T follicular helper cell (primary cell): ENCODE results near the gene ZFC3H1.
"Not testable (repeated sequence)": the region's sequence is repeated elsewhere in the genome, so short reads cannot be mapped to it uniquely, and the experiment has no call there.

ENCODE experiments used
- DNase-seq: peaks from one replicate; pipeline ENCODE4 v3.0.0-alpha.2; 2020; ENCODE audit warnings: low read depth
- total RNA-seq, 2 experiments: gene quantifications; one replicate each; lab custom pipeline; 2026; lab: John Stamatoyannopoulos, UW

The ZFC3H1 gene
- 67.7 to 121 reads per million in 2 experiments for total RNA-seq

GRCh38 chr12:71663561-71664410, at the start of gene ZFC3H1, which contains the start of gene THAP2:
Gene ZFC3H1, minus strand, starts transcription at chr12:71663848. Its CDS starts 238 bp downstream, at chr12:71663610.
Gene THAP2, plus strand, starts transcription at chr12:71664301. Its CDS starts 209 bp downstream, at chr12:71664510.
- peak; percentile 89 for DNase-seq

GRCh38 chr12:71710276-71711125, 46.9 kb upstream of the ZFC3H1 start:
- DNase-seq = no peak

GRCh38 chr12:71708658-71709057, 45.0 kb upstream of the ZFC3H1 start:
- no peak for DNase-seq

- no peak for DNase-seq
Observed at GRCh38 chr12:71704920-71705319, 41.3 kb upstream of the ZFC3H1 start.

- DNase-seq = no peak
Observed at GRCh38 chr12:71703206-71703605, 39.6 kb upstream of the ZFC3H1 start.

GRCh38 chr12:71702590-71702989, 38.9 kb upstream of the ZFC3H1 start:
- DNase-seq = no peak

GRCh38 chr12:71702181-71702580, 38.5 kb upstream of the ZFC3H1 start:
- not testable (repeated sequence) for DNase-seq

- no peak for DNase-seq
Observed at GRCh38 chr12:71695782-71696181, 32.1 kb upstream of the ZFC3H1 start.

- no peak for DNase-seq
Observed at GRCh38 chr12:71694099-71694820, 30.6 kb upstream of the ZFC3H1 start.

GRCh38 chr12:71693651-71694050, 30.0 kb upstream of the ZFC3H1 start:
- not testable (repeated sequence) for DNase-seq

GRCh38 chr12:71693126-71693525, 29.5 kb upstream of the ZFC3H1 start:
- no peak for DNase-seq

- no peak for DNase-seq
Observed at GRCh38 chr12:71691504-71692129, 28.0 kb upstream of the ZFC3H1 start.

GRCh38 chr12:71688961-71689570, 25.4 kb upstream of the ZFC3H1 start:
- no peak for DNase-seq

GRCh38 chr12:71687172-71687571, 23.5 kb upstream of the ZFC3H1 start:
- DNase-seq = not testable (repeated sequence)

- no peak for DNase-seq
Observed at GRCh38 chr12:71686658-71687025, 23.0 kb upstream of the ZFC3H1 start.

GRCh38 chr12:71685914-71686657, 22.4 kb upstream of the ZFC3H1 start, which contains the start of gene TMEM19:
Gene TMEM19, plus strand, starts transcription at chr12:71686082. Its CDS starts 599 bp downstream, at chr12:71686681.
- DNase-seq = peak; percentile 69

GRCh38 chr12:71685312-71685906, 21.8 kb upstream of the ZFC3H1 start:
- no peak for DNase-seq

GRCh38 chr12:71684081-71684480, 20.4 kb upstream of the ZFC3H1 start:
- DNase-seq = no peak

GRCh38 chr12:71683633-71684032, 20.0 kb upstream of the ZFC3H1 start:
- no peak for DNase-seq

GRCh38 chr12:71682466-71682865, 18.8 kb upstream of the ZFC3H1 start:
- no peak for DNase-seq
